ENCODE results near the gene TAB3.

GRCh38 chrX:30881390-30881789, 7.7 kb downstream of the TAB3 start:
- TF ChIP-seq GATA2 (IDR thresholded peaks at IDR 0.05; ENCODE audit: low read depth, low read length): no peak
- TF ChIP-seq GATA3 (IDR thresholded peaks at IDR 0.05; ENCODE audit: low read depth, low read length): no peak
